ENCODE measurements around the gene NECAB2.

DNA sequence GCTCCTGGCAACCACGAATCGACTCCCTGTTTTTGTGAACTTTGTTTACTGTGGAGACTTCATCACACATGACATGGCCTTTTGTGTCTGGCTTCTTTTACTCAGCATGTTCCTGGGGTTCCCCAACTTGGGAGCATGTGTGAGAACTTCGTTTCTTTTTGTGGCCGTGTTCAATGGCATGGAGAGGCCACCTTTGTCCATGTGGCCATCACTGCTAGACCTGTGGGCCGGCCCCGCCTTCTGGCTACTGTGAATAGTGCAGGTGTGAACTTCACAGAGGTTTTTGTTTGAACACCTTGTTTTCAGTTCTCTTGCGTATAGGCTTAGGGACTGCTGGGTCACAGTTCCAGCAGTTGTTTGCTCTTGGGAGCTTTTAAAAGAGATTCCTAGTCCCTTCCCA lies 80.2 kb downstream of the NECAB2 start:
- no peak for TF ChIP-seq POLR2A (IDR thresholded peaks at IDR 0.05)
- TF ChIP-seq CTCF (IDR thresholded peaks at IDR 0.05), result no peak

Measured in tibial nerve (tissue), 3 donors.